PC-3 (cell line): ENCODE data around the gene NTRK2.

Source experiments
- CTCF ChIP-seq: fragments of 300-600 bp; sonication (generic); conservative IDR thresholded peaks from 2 replicates; pipeline ENCODE4 v1.5.1; 2017; ENCODE audit warnings: antibody characterized with exemption, low read depth, mild to moderate bottlenecking, low read length
- EZH2 ChIP-seq: fragments of 300-600 bp; sonication (generic); IDR thresholded peaks from one replicate; pipeline ENCODE4 v1.6.1; 2017; ENCODE audit warnings: antibody characterized with exemption, mild to moderate bottlenecking, low read length; ENCODE audit not compliant: unreplicated experiment
- EZH2phosphoT487 ChIP-seq: fragments of 300-600 bp; sonication (generic); IDR thresholded peaks from 2 replicates; pipeline ENCODE4 v1.6.1; 2018; ENCODE audit warnings: mild to moderate bottlenecking, antibody characterized with exemption, low read length, borderline replicate concordance

GRCh38 chr9:84701801-84702200, 32.3 kb downstream of the NTRK2 start:
- TF ChIP-seq EZH2, result no peak
- no peak for TF ChIP-seq CTCF
- no peak for TF ChIP-seq EZH2phosphoT487
